IMR-90 (cell line): ENCODE results near the gene STX4. TPM values are rescaled to one million over a fixed set of nuclear protein-coding genes. Genes with fewer than 3 reads are reported as not detected.

Experiments used
- ATAC-seq: fragments of 200-7000 bp; cut with Tn5 transposase; 2 replicates; pipeline ENCODE4 v1.9.1; 2020; ENCODE audit warnings: low read depth, mild to moderate bottlenecking, moderate library complexity
- BruUV-seq: library from RNA; stranded (reverse); fragments of 400-500 nt; replicated peaks from 2 replicates; lab custom pipeline; 2021; lab: Mats Ljungman, UMichigan
- CTCF ChIA-PET: fragments of 300-600 bp; formaldehyde crosslinking; extraction: SDS; loops from one replicate; lab custom pipeline; 2021; ENCODE audit warnings: antibody characterized with exemption; lab: Yijun Ruan, JAX
- POLR2A ChIA-PET: fragments of 300-600 bp; sonication (Branson Sonifier 250); formaldehyde crosslinking; loops from one replicate; lab custom pipeline; 2022; ENCODE audit warnings: antibody characterized with exemption; ENCODE audit not compliant: unreplicated experiment; lab: Charles Lee
- DNase-seq: peaks from one replicate; pipeline ENCODE4 v3.0.0; 2013
- H2AFZ ChIP-seq: replicated peaks from 2 replicates; pipeline ENCODE3; 2013; ENCODE audit warnings: low read length, mild to moderate bottlenecking; ENCODE audit not compliant: poor library complexity
- H2AK5ac ChIP-seq: 2 replicates; pipeline ENCODE4 v1.6.1; 2013; ENCODE audit warnings: low read depth, low read length, inconsistent platforms
- H2AK9ac ChIP-seq: replicated peaks from 2 replicates; pipeline ENCODE3; 2013; ENCODE audit warnings: mild to moderate bottlenecking, low read depth, low read length, moderate library complexity; ENCODE audit not compliant: poor library complexity
- H2BK120ac ChIP-seq: 2 replicates; pipeline ENCODE4 v1.6.1; 2013; ENCODE audit warnings: low read depth, low read length, inconsistent platforms
- H2BK15ac ChIP-seq: 3 replicates; pipeline ENCODE4 v1.6.1; 2013; ENCODE audit warnings: low read depth, low read length, inconsistent platforms
- H2BK20ac ChIP-seq: 2 replicates; pipeline ENCODE4 v1.6.1; 2013; ENCODE audit warnings: low read depth, mild to moderate bottlenecking, inconsistent platforms, low read length, moderate library complexity
- H2BK5ac ChIP-seq: 2 replicates; pipeline ENCODE4 v1.6.1; 2013; ENCODE audit warnings: mild to moderate bottlenecking, low read depth, low read length, inconsistent platforms; ENCODE audit not compliant: poor library complexity, severe bottlenecking
- H3K14ac ChIP-seq: replicated peaks from 2 replicates; pipeline ENCODE4 v1.6.1; 2013; ENCODE audit warnings: low read depth, low read length, inconsistent platforms
- H3K18ac ChIP-seq: 2 replicates; pipeline ENCODE4 v1.6.1; 2013; ENCODE audit warnings: low read depth, low read length, control low read depth
- H3K23ac ChIP-seq: 2 replicates; pipeline ENCODE4 v1.6.1; 2013; ENCODE audit warnings: low read depth, low read length, inconsistent platforms
- H3K27ac ChIP-seq: 2 replicates; pipeline ENCODE4 v1.5.1; 2013; ENCODE audit warnings: mild to moderate bottlenecking, control low read depth, low read length; ENCODE audit not compliant: insufficient read depth
- H3K27me3 ChIP-seq: 2 replicates; pipeline ENCODE4 v1.6.1; 2013; ENCODE audit warnings: low read length; ENCODE audit not compliant: control insufficient read depth, insufficient read depth
- H3K36me3 ChIP-seq: 2 replicates; pipeline ENCODE4 v1.6.1; 2013; ENCODE audit warnings: low read length, mixed read lengths; ENCODE audit not compliant: control insufficient read depth, insufficient read depth
- H3K4ac ChIP-seq: 2 replicates; pipeline ENCODE4 v1.6.1; 2013; ENCODE audit warnings: low read depth, low read length, inconsistent platforms
- H3K4me1 ChIP-seq: 2 replicates; pipeline ENCODE4 v1.6.1; 2013; ENCODE audit warnings: low read length, mixed read lengths; ENCODE audit not compliant: control insufficient read depth, insufficient read depth
- H3K4me2 ChIP-seq: 2 replicates; pipeline ENCODE4 v1.6.1; 2013; ENCODE audit warnings: low read depth, mild to moderate bottlenecking, control low read depth, low read length, moderate library complexity
- H3K4me3 ChIP-seq: 2 replicates; pipeline ENCODE4 v1.5.1; 2013; ENCODE audit warnings: low read depth, mild to moderate bottlenecking, control low read depth, low read length, moderate library complexity; ENCODE audit not compliant: insufficient read depth
- H3K56ac ChIP-seq: 2 replicates; pipeline ENCODE4 v1.6.1; 2013; ENCODE audit warnings: low read length, inconsistent platforms; ENCODE audit not compliant: insufficient read depth; ENCODE audit errors: extremely low read depth
- H3K79me1 ChIP-seq, 2 experiments: 2 replicates each; pipeline ENCODE4 v1.6.1; 2013; ENCODE audit warnings: low read length in 2 of 2, inconsistent platforms in 1 of 2, low read depth in 1 of 2
- H3K9ac ChIP-seq: 2 replicates; pipeline ENCODE4 v1.6.1; 2013; ENCODE audit warnings: low read depth, low read length, control low read depth
- H3K9me1 ChIP-seq: 2 replicates; pipeline ENCODE4 v1.6.1; 2013; ENCODE audit warnings: low read length, inconsistent platforms; ENCODE audit not compliant: insufficient read depth
- H3K9me3 ChIP-seq: 2 replicates; pipeline ENCODE4 v1.6.1; 2013; ENCODE audit warnings: low read length; ENCODE audit not compliant: control insufficient read depth, insufficient read depth
- H4K20me1 ChIP-seq: 2 replicates; pipeline ENCODE4 v1.6.1; 2013; ENCODE audit warnings: low read length, inconsistent platforms; ENCODE audit not compliant: insufficient read depth
- H4K5ac ChIP-seq: 2 replicates; pipeline ENCODE4 v1.6.1; 2013; ENCODE audit warnings: mild to moderate bottlenecking, low read depth, low read length, control low read depth
- H4K8ac ChIP-seq, 2 experiments: 2 replicates each; pipeline ENCODE4 v1.6.1; 2013; ENCODE audit warnings: low read depth in 2 of 2, low read length in 2 of 2, control low read depth in 1 of 2, inconsistent platforms in 1 of 2
- H4K91ac ChIP-seq: 2 replicates; pipeline ENCODE4 v1.6.1; 2013; ENCODE audit warnings: low read depth, low read length, inconsistent platforms; ENCODE audit not compliant: insufficient read depth
- BHLHE40 ChIP-seq: fragments of 150-350 bp; IDR thresholded peaks from 2 replicates; pipeline ENCODE4 v1.6.1; 2016; ENCODE audit warnings: mild to moderate bottlenecking, low read depth, low read length
- CEBPB ChIP-seq: IDR thresholded peaks from 2 replicates; pipeline ENCODE4 v1.6.1; 2012; ENCODE audit warnings: low read depth, low read length, improper control_type of control experiment
- CHD1 ChIP-seq: IDR thresholded peaks from 2 replicates; pipeline ENCODE4 v1.6.1; 2012; ENCODE audit warnings: low read depth, low read length, improper control_type of control experiment
- CTCF ChIP-seq: conservative IDR thresholded peaks from 2 replicates; pipeline ENCODE4 v1.5.1; 2012; ENCODE audit warnings: mild to moderate bottlenecking, low read depth, low read length, improper control_type of control experiment
- FOS ChIP-seq: fragments of 150-350 bp; IDR thresholded peaks from 2 replicates; pipeline ENCODE4 v1.6.1; 2016; ENCODE audit warnings: low read depth, low read length
- MAFK ChIP-seq: IDR thresholded peaks from 2 replicates; pipeline ENCODE4 v1.6.1; 2012; ENCODE audit warnings: low read depth, low read length, improper control_type of control experiment
- MAZ ChIP-seq: IDR thresholded peaks from 2 replicates; pipeline ENCODE4 v1.6.1; 2012; ENCODE audit warnings: low read depth, mild to moderate bottlenecking, low read length, improper control_type of control experiment, moderate library complexity, borderline replicate concordance
- MXI1 ChIP-seq: IDR thresholded peaks from 2 replicates; pipeline ENCODE4 v1.6.1; 2012; ENCODE audit warnings: low read depth, mild to moderate bottlenecking, low read length, moderate library complexity, borderline replicate concordance
- NFE2L2 ChIP-seq: fragments of 150-350 bp; IDR thresholded peaks from 2 replicates; pipeline ENCODE4 v1.6.1; 2016; ENCODE audit warnings: low read depth, mild to moderate bottlenecking, low read length
- POLR2A ChIP-seq: IDR thresholded peaks from 2 replicates; pipeline ENCODE4 v1.6.1; 2012; ENCODE audit warnings: mild to moderate bottlenecking, low read depth, low read length
- RAD21 ChIP-seq: IDR thresholded peaks from 2 replicates; pipeline ENCODE4 v1.6.1; 2012; ENCODE audit warnings: low read length, improper control_type of control experiment
- RCOR1 ChIP-seq: IDR thresholded peaks from 2 replicates; pipeline ENCODE4 v1.6.1; 2012; ENCODE audit warnings: mild to moderate bottlenecking, low read length, improper control_type of control experiment; ENCODE audit not compliant: insufficient replicate concordance
- RFX5 ChIP-seq: IDR thresholded peaks from 2 replicates; pipeline ENCODE4 v1.8.0; 2012; ENCODE audit warnings: low read depth, mild to moderate bottlenecking, low read length, moderate library complexity
- SMC3 ChIP-seq: fragments of 150-350 bp; IDR thresholded peaks from 2 replicates; pipeline ENCODE4 v1.6.1; 2016; ENCODE audit warnings: low read depth, mild to moderate bottlenecking, antibody characterized with exemption, low read length, moderate library complexity
- WGBS, 2 experiments: methylation state at CpG; one replicate each; pipeline versions ENCODE4 v1.1.5 to v1.1.7; 2013; ENCODE audit warnings: missing lambda C conversion rate in 2 of 2; ENCODE audit not compliant: insufficient read length in 1 of 2; ENCODE audit errors: extremely low coverage in 2 of 2; 5-methylcytosine and 5-hydroxymethylcytosine counted together
- dilution Hi-C: fragments of 300-500 bp; cut with HindIII; formaldehyde crosslinking; loops from one replicate; pipeline ENCODE4 v1.14.3; 2018; ENCODE audit warnings: low sequenced_read_pairs; ENCODE audit not compliant: unreplicated experiment
- in situ Hi-C: fragments of 300-500 bp; cut with MboI; formaldehyde crosslinking; loops from 3 replicates; pipeline ENCODE4 v1.14.3; 2019; ENCODE audit warnings: low sequenced_read_pairs, inconsistent platforms, mixed read lengths
- intact Hi-C: fragments of 100-400 bp; cut with micrococcal nuclease; formaldehyde crosslinking; loops from 2 replicates; pipeline ENCODE4 v1.10.0; 2022
- polyA plus RNA-seq, 3 experiments: library from polyadenylated mRNA; depleted of rRNA; stranded (reverse); fragments of >200 nt; gene quantifications; 2 replicates each; pipeline ENCODE4 v1.2.3, GENCODE V29; 2012; ENCODE audit warnings: low replicate concordance in 1 of 3
- total RNA-seq: library from RNA; depleted of rRNA; stranded (reverse); fragments of >200 nt; gene quantifications from 2 replicates; pipeline ENCODE4 v1.2.3, GENCODE V29; 2012
- TF ChIP-seq, protein P1 (sequence below): fragments of 150-350 bp; IDR thresholded peaks from 2 replicates; pipeline ENCODE4 v1.6.1; 2016; ENCODE audit warnings: low read depth, mild to moderate bottlenecking, low read length, moderate library complexity, borderline replicate concordance
- TF ChIP-seq, protein P2 (sequence below): fragments of 150-350 bp; IDR thresholded peaks from 2 replicates; pipeline ENCODE4 v1.6.1; 2017; ENCODE audit warnings: mild to moderate bottlenecking, antibody characterized with exemption, low read length, low read depth

Gene STX4
- total and polyA plus RNA-seq, 2 of the 4 experiments (the other 2 are of a cell fraction): 23.5 to 67.9 TPM

DNA sequence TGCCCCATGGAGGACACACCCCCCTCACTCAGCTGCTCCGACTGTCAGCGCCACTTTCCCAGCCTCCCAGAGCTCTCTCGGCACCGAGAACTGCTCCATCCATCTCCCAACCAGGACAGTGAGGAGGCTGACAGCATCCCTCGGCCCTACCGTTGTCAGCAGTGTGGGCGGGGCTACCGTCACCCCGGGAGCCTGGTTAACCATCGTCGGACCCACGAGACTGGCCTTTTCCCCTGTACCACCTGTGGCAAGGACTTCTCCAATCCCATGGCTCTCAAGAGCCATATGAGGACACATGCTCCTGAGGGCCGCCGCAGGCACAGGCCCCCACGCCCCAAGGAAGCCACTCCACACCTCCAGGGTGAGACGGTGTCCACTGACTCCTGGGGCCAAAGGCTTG, 43.0 kb downstream of the STX4 start:
- dilution Hi-C loops: no loop called here

More for the DNA sequence above, 43.0 kb downstream of the STX4 start:
- TF ChIP-seq SMC3 (no peak), CTCF (no peak), MAZ (no peak), RFX5 (no peak), FOS (no peak), POLR2A (no peak), CHD1 (no peak), RCOR1 (no peak), RAD21 (no peak), CEBPB (no peak), NFE2L2 (no peak), MAFK (no peak), BHLHE40 (no peak), MXI1 (no peak)
- TF ChIP-seq, protein P1, sequence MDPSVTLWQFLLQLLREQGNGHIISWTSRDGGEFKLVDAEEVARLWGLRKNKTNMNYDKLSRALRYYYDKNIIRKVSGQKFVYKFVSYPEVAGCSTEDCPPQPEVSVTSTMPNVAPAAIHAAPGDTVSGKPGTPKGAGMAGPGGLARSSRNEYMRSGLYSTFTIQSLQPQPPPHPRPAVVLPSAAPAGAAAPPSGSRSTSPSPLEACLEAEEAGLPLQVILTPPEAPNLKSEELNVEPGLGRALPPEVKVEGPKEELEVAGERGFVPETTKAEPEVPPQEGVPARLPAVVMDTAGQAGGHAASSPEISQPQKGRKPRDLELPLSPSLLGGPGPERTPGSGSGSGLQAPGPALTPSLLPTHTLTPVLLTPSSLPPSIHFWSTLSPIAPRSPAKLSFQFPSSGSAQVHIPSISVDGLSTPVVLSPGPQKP: no peak
- TF ChIP-seq, protein P2, sequence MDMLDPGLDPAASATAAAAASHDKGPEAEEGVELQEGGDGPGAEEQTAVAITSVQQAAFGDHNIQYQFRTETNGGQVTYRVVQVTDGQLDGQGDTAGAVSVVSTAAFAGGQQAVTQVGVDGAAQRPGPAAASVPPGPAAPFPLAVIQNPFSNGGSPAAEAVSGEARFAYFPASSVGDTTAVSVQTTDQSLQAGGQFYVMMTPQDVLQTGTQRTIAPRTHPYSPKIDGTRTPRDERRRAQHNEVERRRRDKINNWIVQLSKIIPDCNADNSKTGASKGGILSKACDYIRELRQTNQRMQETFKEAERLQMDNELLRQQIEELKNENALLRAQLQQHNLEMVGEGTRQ: no peak
- no peak overlapping the region for H2AK9ac ChIP-seq
- DNase-seq (no peak), ATAC-seq (no peak)
- POLR2A ChIA-PET: no interaction called here
- no peak overlapping the region for H3K4me2 ChIP-seq
- H4K91ac ChIP-seq: no peak overlapping the region
- H3K9ac ChIP-seq: no peak overlapping the region
- H4K8ac ChIP-seq: no peak overlapping the region
- peaks cover 6% of the 10 kb centered on the region for H3K4me1 ChIP-seq
- H3K4me3 ChIP-seq: no peak overlapping the region
- H3K27me3 ChIP-seq: no peaks in the 10 kb centered on the region
- no peak overlapping the region for H3K18ac ChIP-seq
- no peak overlapping the region for H2BK20ac ChIP-seq
- no peak overlapping the region for H2BK15ac ChIP-seq
- no peak overlapping the region for H3K14ac ChIP-seq
- CTCF ChIA-PET: no interaction called here
- H3K36me3 ChIP-seq: peaks cover 50% of the 10 kb centered on the region
- no peak overlapping the region for H3K27ac ChIP-seq
- H2AK5ac ChIP-seq: no peak overlapping the region
- H2BK120ac ChIP-seq: no peak overlapping the region
- no TSS peak for BruUV-seq
- H3K4ac ChIP-seq: no peak overlapping the region
- peaks cover 16 to 65% of the 10 kb centered on the region in 2 experiments for H3K79me1 ChIP-seq
- no peaks in the 10 kb centered on the region for H3K9me1 ChIP-seq
- in situ Hi-C loops: loop anchor here (10.0 kb wide), 1 partner anchor 388 kb away; no protein-coding TSS in a partner anchor
- no peak overlapping the region for H2AFZ ChIP-seq
- intact Hi-C loops: loop anchor here (10.0 kb wide), 1 partner anchor 122 kb away; the partner anchor contains the start of gene SETD1A
- H4K5ac ChIP-seq: no peak overlapping the region
- H3K9me3 ChIP-seq: no peaks in the 10 kb centered on the region
- no peak overlapping the region for H3K56ac ChIP-seq
- WGBS, 2 experiments: 66% methylated on average over 5 of the region's 16 CpGs; no CpG with 5 or more reads in 1 of the 2 experiments
- no peak overlapping the region for H2BK5ac ChIP-seq
- H4K20me1 ChIP-seq: peaks cover 5% of the 10 kb centered on the region; the same call in 1 of the 2 replicates
- H3K23ac ChIP-seq: no peak overlapping the region
